SK-N-SH treated with all-trans-retinoic acid at 6 μM for 48 hours (cell line): ENCODE results near the gene HMGN4.

Experiments used
- ATAC-seq: fragments of 200-7000 bp; cut with Tn5 transposase; 3 replicates; pipeline ENCODE4 v1.9.1; 2020; ENCODE audit warnings: mild to moderate bottlenecking, moderate library complexity
- ARNTL ChIP-seq: fragments of 450-650 bp; formaldehyde crosslinking; IDR thresholded peaks from 2 replicates; pipeline ENCODE4 v1.5.0; 2020; ENCODE audit warnings: low read depth, mild to moderate bottlenecking, moderate library complexity, borderline replicate concordance
- BACH2 ChIP-seq: fragments of 250-450 bp; sonication (Bioruptor Pico); IDR thresholded peaks from 2 replicates; pipeline ENCODE4 v1.9.0; 2021; ENCODE audit warnings: mild to moderate bottlenecking, borderline replicate concordance
- CSDC2 ChIP-seq: fragments of 250-450 bp; sonication (Bioruptor Pico); IDR thresholded peaks from 2 replicates; pipeline ENCODE4 v1.5.0; 2020; ENCODE audit warnings: mild to moderate bottlenecking, moderate library complexity
- CSRNP3 ChIP-seq: fragments of 250-450 bp; sonication (Bioruptor Pico); IDR thresholded peaks from 2 replicates; pipeline ENCODE4 v1.5.1; 2021; ENCODE audit warnings: mild to moderate bottlenecking, moderate library complexity
- ESRRG ChIP-seq: fragments of 250-450 bp; sonication (Bioruptor Pico); IDR thresholded peaks from 2 replicates; pipeline ENCODE4 v1.6.1; 2021; ENCODE audit warnings: mild to moderate bottlenecking
- GLIS3 ChIP-seq: fragments of 250-450 bp; sonication (Bioruptor Pico); IDR thresholded peaks from 2 replicates; pipeline ENCODE4 v1.5.0; 2020; ENCODE audit warnings: mild to moderate bottlenecking, moderate library complexity
- ISL1 ChIP-seq: fragments of 250-450 bp; sonication (Bioruptor Pico); IDR thresholded peaks from 2 replicates; pipeline ENCODE4 v2.1.2; 2022; ENCODE audit warnings: mild to moderate bottlenecking, moderate library complexity
- OSR1 ChIP-seq: fragments of 250-450 bp; sonication (Bioruptor Pico); IDR thresholded peaks from 2 replicates; pipeline ENCODE4 v1.8.0; 2022; ENCODE audit warnings: moderate library complexity, mild to moderate bottlenecking, inconsistent platforms
- PATZ1 ChIP-seq: fragments of 250-450 bp; sonication (Bioruptor Pico); IDR thresholded peaks from 2 replicates; pipeline ENCODE4 v1.8.0; 2020; ENCODE audit warnings: mild to moderate bottlenecking, moderate library complexity, borderline replicate concordance
- POU6F1 ChIP-seq: fragments of 250-450 bp; sonication (Bioruptor Pico); IDR thresholded peaks from 2 replicates; pipeline ENCODE4 v1.8.0; 2021; ENCODE audit warnings: low read depth, mild to moderate bottlenecking, moderate library complexity, borderline replicate concordance
- RARB ChIP-seq: fragments of 250-450 bp; sonication (Bioruptor Pico); IDR thresholded peaks from 2 replicates; pipeline ENCODE4 v1.8.0; 2021; ENCODE audit warnings: mild to moderate bottlenecking, moderate library complexity
- SNAI2 ChIP-seq: fragments of 250-450 bp; sonication (Bioruptor Pico); IDR thresholded peaks from 2 replicates; pipeline ENCODE4 v1.5.0; 2020; ENCODE audit warnings: mild to moderate bottlenecking, moderate library complexity
- TCF4 ChIP-seq: fragments of 250-450 bp; sonication (Bioruptor Pico); IDR thresholded peaks from 2 replicates; pipeline ENCODE4 v1.8.0; 2021; ENCODE audit warnings: mild to moderate bottlenecking, moderate library complexity, borderline replicate concordance
- TOX ChIP-seq: fragments of 250-450 bp; sonication (Bioruptor Pico); IDR thresholded peaks from 2 replicates; pipeline ENCODE4 v1.8.0; 2021; ENCODE audit warnings: mild to moderate bottlenecking, moderate library complexity, borderline replicate concordance
- TSHZ2 ChIP-seq: fragments of 250-450 bp; sonication (Bioruptor Pico); IDR thresholded peaks from 2 replicates; pipeline ENCODE4 v1.5.0; 2020; ENCODE audit warnings: mild to moderate bottlenecking, moderate library complexity
- ZFP3 ChIP-seq: fragments of 250-450 bp; sonication (Bioruptor Pico); IDR thresholded peaks from 2 replicates; pipeline ENCODE4 v1.5.0; 2020; ENCODE audit warnings: mild to moderate bottlenecking, moderate library complexity
- ZFP30 ChIP-seq: fragments of 450-650 bp; formaldehyde crosslinking; IDR thresholded peaks from 2 replicates; pipeline ENCODE4 v1.5.0; 2022; ENCODE audit warnings: mild to moderate bottlenecking, moderate library complexity
- ZNF565 ChIP-seq: fragments of 450-650 bp; formaldehyde crosslinking; conservative IDR thresholded peaks from 2 replicates; pipeline ENCODE4 v1.5.0; 2020; ENCODE audit warnings: low read depth, mild to moderate bottlenecking, moderate library complexity
- ZNF70 ChIP-seq: fragments of 450-650 bp; formaldehyde crosslinking; IDR thresholded peaks from 2 replicates; pipeline ENCODE4 v1.5.0; 2020; ENCODE audit warnings: mild to moderate bottlenecking, moderate library complexity
- ZNF8 ChIP-seq: fragments of 450-650 bp; formaldehyde crosslinking; IDR thresholded peaks from 2 replicates; pipeline ENCODE4 v1.5.0; 2020; ENCODE audit warnings: mild to moderate bottlenecking, moderate library complexity
- TF ChIP-seq, protein P1 (sequence below): fragments of 250-450 bp; sonication (Bioruptor Pico); IDR thresholded peaks from 2 replicates; pipeline ENCODE4 v1.5.1; 2020; ENCODE audit warnings: low read depth, mild to moderate bottlenecking, moderate library complexity

The HMGN4 gene

GRCh38 chr6:26552205-26552604, 14.0 kb downstream of the HMGN4 start:
- no peak for ATAC-seq

GRCh38 chr6:26552640-26553188, 14.5 kb downstream of the HMGN4 start:
- no peak for ATAC-seq
- TF ChIP-seq ESRRG (no peak), BACH2 (no peak), PATZ1 (CRISPR knock-in tag) (no peak), TCF4 (CRISPR knock-in tag) (no peak), GLIS3 (no peak), ARNTL (no peak), ZFP30 (CRISPR knock-in tag) (no peak), SNAI2 (CRISPR knock-in tag) (no peak), TOX (CRISPR knock-in tag) (no peak), CSRNP3 (CRISPR knock-in tag) (no peak), ZNF70 (CRISPR knock-in tag) (no peak), CSDC2 (CRISPR knock-in tag) (no peak), RARB (CRISPR knock-in tag) (no peak), ZNF565 (no peak), ZNF8 (CRISPR knock-in tag) (no peak), ISL1 (CRISPR knock-in tag) (no peak), ZFP3 (CRISPR knock-in tag) (no peak), POU6F1 (CRISPR knock-in tag) (no peak)
- TF ChIP-seq, protein P1, sequence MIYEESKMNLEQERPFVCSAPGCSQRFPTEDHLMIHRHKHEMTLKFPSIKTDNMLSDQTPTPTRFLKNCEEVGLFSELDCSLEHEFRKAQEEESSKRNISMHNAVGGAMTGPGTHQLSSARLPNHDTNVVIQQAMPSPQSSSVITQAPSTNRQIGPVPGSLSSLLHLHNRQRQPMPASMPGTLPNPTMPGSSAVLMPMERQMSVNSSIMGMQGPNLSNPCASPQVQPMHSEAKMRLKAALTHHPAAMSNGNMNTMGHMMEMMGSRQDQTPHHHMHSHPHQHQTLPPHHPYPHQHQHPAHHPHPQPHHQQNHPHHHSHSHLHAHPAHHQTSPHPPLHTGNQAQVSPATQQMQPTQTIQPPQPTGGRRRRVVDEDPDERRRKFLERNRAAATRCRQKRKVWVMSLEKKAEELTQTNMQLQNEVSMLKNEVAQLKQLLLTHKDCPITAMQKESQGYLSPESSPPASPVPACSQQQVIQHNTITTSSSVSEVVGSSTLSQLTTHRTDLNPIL, result no peak

More at GRCh38 chr6:26552205-26552604, 14.0 kb downstream of the HMGN4 start:
- TF ChIP-seq ARNTL, result no peak
- no peak for TF ChIP-seq OSR1 (CRISPR knock-in tag)
- TF ChIP-seq TSHZ2 (CRISPR knock-in tag), result no peak
- no peak for TF ChIP-seq RARB (CRISPR knock-in tag)
- TF ChIP-seq ISL1 (CRISPR knock-in tag), result no peak
- TF ChIP-seq TOX (CRISPR knock-in tag), result no peak
- TF ChIP-seq ZNF70 (CRISPR knock-in tag), result no peak
- TF ChIP-seq POU6F1 (CRISPR knock-in tag), result no peak
- TF ChIP-seq, protein P1, result no peak
- no peak for TF ChIP-seq SNAI2 (CRISPR knock-in tag)
- TF ChIP-seq ZFP30 (CRISPR knock-in tag), result no peak
- no peak for TF ChIP-seq GLIS3
